ENCODE results near the gene BSCL2.
A peak's percentile ranks its signal among the peaks of the same experiment; 100 is the strongest.
"Not testable (repeated sequence)": the region's sequence is repeated elsewhere in the genome, so short reads cannot be mapped to it uniquely, and the experiment has no call there.

Gene BSCL2

DNA sequence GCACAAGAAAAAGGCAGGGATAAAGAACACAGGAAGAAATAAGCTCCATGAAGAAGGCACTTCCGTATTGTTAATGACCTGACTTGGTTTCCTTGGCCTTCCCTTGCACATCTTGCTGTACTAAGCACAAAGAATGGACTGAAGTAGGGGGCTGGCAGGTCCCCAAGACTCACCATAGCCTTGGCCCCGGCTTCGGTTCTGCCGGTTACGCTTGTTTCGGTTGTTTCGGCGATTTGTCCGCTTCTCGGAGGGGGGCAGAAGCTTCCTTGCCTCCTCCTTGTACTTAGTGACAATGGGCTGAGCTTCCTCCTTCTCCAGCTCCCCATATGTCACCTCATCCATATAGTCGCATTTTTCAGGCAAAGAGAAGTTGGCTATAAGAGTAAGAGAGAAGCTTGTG is 9.6 kb upstream of the BSCL2 start:
- no peak for DNase-seq

DNA sequence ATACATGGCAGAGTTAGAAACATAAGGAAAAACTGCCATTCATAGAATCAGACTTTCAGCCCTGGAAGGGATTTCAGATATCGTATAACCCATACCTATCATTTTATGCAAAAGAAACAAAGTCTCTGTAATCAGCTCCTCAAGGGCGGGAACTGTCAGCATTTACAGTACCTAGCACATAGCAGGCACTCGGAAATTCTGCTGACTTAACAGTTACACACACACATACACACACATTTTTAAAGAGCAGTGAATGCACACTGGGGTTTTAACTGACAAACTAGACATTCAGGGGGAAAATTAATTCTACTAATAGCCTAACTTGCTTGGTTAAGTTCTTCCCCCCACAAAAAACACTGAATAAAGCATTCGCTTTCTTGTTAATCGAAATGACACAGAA is 9.0 kb upstream of the BSCL2 start:
- no peak for DNase-seq

GRCh38 chr11:62715150-62716130 is 8.2 kb upstream of the BSCL2 start:
- DNase-seq: no peak

DNA sequence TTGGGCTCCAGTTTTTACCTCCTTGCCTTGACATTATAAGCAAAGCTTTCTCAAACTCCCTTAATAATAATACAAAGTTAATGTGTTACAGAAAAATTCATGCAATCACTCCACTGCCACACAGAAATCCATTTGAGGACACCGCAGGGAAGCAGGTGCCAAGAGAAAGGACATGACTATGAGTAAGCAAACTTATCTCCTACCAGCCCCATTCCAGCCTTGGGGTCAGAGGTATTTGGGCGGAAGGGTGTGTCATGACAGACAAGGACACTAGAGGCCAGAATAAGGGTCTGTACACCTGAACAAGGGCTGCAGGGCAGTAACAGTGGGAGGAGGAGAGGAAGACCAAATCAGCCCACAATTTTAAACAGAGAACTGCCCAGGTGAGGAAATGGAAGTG is 6.1 kb upstream of the BSCL2 start:
- no peak for DNase-seq

GRCh38 chr11:62712861-62713260 is 5.6 kb upstream of the BSCL2 start:
- DNase-seq: no peak

DNA sequence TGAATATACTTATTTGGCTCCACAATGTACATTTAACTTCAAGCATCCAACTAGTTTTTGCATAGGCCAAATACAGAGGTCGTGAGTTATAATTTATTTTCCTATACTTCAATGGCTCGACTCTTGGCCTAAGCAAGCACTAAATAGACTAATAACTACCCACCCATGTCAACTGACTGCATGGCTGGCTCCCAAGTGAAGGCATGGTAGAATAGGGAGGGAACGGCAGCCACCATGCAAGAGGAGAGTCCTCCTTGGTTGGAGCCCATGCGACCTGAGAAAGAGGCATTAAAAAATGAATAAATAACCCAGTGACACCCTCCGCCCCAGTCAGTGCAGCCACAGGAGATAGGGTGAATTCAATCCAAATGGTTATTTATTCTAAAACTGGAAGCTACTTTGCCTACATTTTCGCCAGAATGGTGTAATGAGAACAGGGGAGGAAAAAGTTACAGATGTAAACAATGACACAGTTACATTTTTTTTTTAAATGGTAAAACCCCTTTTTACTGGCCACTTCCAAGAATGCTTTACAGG is 5.1 kb upstream of the BSCL2 start:
- no peak for DNase-seq

DNA sequence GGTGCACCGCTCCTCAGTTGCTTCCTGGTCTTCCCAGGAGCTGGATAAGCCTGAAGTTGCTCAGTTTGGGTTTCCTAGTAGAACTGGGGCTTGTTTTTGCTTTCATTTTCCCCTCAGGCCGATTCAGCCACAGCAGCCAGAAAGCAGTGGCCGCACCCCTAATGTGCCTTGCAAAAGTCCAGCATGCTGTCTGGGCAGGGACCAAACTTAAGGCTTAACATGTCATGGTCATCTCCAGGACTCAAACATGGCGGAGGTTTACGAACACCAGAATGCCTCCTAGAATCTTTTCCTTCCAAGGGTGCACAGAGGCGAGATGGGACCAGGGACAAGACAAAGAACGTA is 2.7 kb upstream of the BSCL2 start:
- DNase-seq: no peak

- DNase-seq: peak; percentile 96 to 99
These were observed 2.2 kb upstream of the BSCL2 start for GRCh38 chr11:62709247-62710000.

GRCh38 chr11:62708793-62709192 is 1.6 kb upstream of the BSCL2 start:
- DNase-seq: peak in 1 of 2 experiments; percentile 33

DNA sequence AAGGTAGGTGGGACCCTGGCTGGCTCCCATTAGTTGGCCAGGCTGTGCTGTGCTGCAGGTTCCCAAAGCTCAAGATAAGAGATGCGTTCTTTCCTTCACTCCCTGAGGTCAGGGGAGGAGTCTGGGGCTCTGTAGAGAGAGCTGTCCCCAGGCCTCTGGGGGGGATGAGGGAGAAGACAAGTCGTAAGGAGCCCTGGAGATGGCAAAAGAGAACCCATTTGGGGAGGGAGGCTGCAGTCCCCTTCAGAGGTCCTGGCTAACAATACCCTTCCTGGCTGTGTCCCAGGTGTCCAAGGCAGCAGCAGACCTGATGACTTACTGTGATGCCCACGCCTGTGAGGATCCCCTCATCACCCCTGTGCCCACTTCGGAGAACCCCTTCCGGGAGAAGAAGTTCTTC is 1.2 kb upstream of the BSCL2 start:
- no peak for DNase-seq

DNA sequence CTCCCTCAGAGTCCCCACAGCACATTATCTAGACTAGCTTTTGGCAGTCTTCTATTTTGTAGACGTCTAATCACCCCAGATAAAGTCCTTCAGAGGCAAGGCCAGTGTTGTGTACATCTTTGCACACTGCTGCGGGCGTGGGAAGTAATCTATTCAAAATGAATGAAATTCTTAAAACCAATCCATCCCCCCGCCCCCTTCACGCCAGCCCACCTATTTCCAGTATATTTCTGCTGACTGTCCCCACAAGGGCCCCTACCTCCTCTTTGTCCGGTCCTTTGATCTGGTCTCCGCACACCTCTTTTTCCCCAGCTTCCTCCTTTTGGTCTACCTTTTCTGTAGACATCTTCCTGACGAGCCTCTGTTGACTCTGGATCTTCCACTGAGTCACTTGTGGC is 375 bp downstream of the BSCL2 start:
- DNase-seq: no peak

DNA sequence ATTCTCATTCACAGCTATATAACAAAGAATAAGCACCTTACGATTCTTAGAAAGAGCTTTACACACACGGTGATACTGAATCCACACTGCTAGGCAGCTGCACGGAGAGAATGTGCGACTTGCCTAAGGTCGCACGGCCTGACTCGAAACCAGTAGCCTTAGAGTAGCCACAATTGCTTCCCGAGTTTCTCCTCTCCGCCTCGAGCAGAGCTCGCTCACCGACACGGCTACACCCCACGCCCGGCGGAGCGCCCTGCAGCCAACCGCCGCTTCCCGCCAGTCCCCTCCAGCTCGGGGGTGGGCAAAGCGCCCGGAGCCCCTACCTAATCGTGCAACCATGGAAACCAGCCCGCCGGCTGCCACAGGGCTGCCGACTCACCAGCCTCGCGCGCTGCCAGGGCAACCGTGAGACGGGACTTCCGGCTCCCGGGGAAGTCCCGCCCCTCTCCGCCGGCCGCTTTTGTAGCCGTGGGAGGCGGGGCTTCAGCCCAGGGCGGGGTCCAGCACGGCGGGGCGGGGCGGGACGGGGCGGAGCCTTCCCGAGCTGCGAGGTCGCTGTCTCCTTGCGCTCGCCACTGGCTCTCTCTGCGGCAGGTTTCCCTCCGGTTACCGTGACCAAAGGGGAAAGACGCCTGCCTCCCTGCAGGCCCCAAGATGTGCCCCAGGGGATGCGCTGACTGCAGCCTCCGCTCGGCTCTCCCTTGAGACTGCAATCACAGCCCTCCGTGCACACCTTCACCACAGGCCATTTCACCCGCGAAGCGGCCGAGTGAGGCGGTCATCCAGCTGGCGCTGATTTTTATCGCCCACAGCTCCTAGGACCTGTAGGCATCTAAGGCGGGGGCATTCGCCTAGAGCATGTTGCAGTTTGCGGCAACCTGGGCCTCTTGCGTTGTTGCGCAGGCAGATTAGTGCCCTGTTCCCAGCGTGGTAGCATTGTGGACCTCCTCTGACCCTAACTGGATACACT is 1.1 kb downstream of the BSCL2 start:
- DNase-seq: peak; percentile 85 to 96

- DNase-seq: no peak
These were observed 1.8 kb downstream of the BSCL2 start for GRCh38 chr11:62705413-62705812.

- not testable (repeated sequence) for DNase-seq
These were observed 3.3 kb downstream of the BSCL2 start for GRCh38 chr11:62703921-62704320.

GRCh38 chr11:62702246-62702645 is 5.0 kb downstream of the BSCL2 start:
- DNase-seq: no peak

GRCh38 chr11:62694455-62695167 is 12.6 kb downstream of the BSCL2 start:
- DNase-seq: peak in 1 of 2 experiments; percentile 54

DNA sequence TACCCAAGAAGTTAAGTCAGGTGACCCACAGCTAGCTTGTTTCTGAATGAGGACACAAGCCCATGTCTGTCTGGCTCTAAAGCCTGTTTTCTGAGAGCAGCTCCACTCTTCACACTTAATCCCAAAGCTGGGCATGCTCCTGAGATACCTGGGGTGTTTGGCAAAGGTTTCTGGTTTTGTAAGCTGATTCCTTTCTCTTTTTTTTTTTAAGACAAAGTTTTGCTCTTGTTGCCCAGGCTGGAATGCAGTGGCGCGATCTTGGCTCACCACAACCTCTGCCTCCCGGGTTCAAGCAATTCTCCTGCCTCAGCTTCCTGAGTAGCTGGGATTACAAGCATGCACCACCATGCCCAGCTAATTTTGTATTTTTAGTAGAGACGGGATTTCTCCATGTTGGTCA is 13.6 kb downstream of the BSCL2 start:
- not testable (repeated sequence) for DNase-seq

- DNase-seq: no peak
These were observed 17.6 kb downstream of the BSCL2 start, which contains the start of gene LRRN4CL for GRCh38 chr11:62689421-62690183. LRRN4CL (minus strand) TSS chr11:62689530; CDS start chr11:62688508, 1,022 bp downstream.

GRCh38 chr11:62688491-62688890 is 18.7 kb downstream of the BSCL2 start:
- DNase-seq: no peak

DNA sequence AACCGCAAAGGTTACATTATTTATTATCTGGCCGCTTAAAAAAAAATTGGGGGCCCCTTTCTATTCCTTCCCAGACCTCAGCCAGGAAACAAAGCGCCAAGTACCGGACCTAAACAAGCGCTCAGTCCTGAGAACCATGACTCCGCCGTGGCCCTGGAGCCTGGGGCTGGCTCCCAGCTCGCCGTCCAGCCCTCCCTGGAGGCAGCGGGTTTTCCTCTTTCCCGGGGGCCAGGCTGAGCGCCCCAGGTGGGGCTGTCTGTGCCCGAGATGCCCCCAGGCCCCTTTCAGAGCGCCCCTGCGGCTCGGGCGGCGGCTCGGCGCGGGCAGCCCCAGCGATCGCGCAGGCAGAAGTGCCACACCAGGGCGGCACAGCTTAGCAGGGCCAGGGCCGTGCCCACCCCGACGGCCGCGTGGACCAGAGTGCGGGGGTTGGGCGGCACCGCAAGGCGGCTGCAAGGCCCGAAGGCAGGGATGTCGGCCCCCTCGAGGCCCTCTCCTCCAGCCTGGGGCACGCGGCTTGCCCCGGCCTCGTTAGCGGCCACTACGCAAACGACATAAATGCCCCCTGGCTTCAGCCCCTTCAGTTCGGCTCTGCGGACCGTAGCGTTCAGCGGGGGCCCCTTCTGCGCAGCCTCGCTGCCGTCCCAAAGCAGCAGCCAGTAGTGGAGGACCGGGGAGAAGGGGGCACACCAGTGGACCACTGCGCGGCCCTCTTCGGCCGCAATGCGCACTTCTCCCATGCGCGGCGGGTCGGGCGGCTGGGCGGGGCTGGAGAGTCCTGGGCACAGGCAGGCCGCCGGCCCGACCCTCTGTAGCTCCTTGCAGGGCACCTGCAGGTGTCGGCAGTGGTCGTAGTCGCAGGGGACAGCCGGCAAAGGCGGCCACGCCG is 19.5 kb downstream of the BSCL2 start:
- no peak for DNase-seq

Measured in NCI-H187 (cell line).